ENCODE data around the gene KCNK7. TPM values are rescaled to one million over a fixed set of nuclear protein-coding genes. Genes with fewer than 3 reads are reported as not detected.

The KCNK7 gene
- total RNA-seq, 2 experiments from 2014 or later, result 4.9 to 5.0 TPM

DNA sequence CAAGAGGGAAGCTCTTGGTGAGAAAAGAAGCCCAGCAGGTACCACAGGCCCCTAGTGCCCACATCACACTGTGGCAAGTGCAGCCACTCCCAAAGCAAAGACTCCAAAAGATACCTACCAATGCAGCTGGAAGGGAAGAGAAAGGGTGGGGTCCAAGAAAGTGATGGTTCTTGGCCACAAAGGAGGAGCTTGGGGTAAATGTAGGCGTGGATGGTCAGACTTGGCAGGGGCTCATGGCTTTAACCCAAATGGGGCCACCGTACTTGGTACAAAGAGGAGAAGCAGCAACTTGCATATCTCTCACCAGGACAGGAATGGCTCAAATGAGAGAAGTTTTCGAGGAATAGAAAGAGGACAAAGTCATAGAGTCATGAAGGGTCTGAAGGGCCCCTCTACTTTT is 13.6 kb upstream of the KCNK7 start:
- peaks cover 51% of the 10 kb centered on the region for H3K4me1 ChIP-seq (ENCODE audit: insufficient read depth, low read length)
- H3K36me3 ChIP-seq (ENCODE audit: insufficient read depth, low read length), result peaks cover 69% of the 10 kb centered on the region
- H3K4me1 Mint-ChIP-seq (ENCODE audit: low read depth), result peaks cover 35% of the 10 kb centered on the region
- peaks cover 74% of the 10 kb centered on the region for H3K36me3 Mint-ChIP-seq (ENCODE audit: low read depth)
- peak overlapping the region; percentile 62 for H3K27ac Mint-ChIP-seq
- intact Hi-C loops (cut with DNase I, micrococcal nuclease), result no loop called here
- TF ChIP-seq CTCF (IDR thresholded peaks at IDR 0.05), result no peak
- no peaks in the 10 kb centered on the region for H3K27me3 Mint-ChIP-seq
- no peaks in the 10 kb centered on the region for H3K9me3 Mint-ChIP-seq
- ChIA-PET CTCF (interaction anchor here (1.2 kb wide), 1 partner anchor 14 kb away, joined by 3 read pairs; the partner anchor contains the start of gene KCNK7), POLR2A (interaction anchor here (1.2 kb wide), 1 partner anchor 43 kb away, joined by 3 read pairs; no protein-coding TSS in a partner anchor)
- H3K27ac ChIP-seq (ENCODE audit: low read depth in 1 of 2, low read length in 2 of 2), result no peak overlapping the region
- H3K27me3 ChIP-seq (ENCODE audit: control insufficient read depth in 1 of 2, insufficient read depth in 2 of 2, low read length in 2 of 2), result no peaks in the 10 kb centered on the region
- DNase-seq (no peak), ATAC-seq (ENCODE audit: poor library complexity) (no peak)
- peak overlapping the region; percentile 60 for H3K4me3 Mint-ChIP-seq
- no peak overlapping the region for H3K4me3 ChIP-seq (ENCODE audit: low read length)
- no peaks in the 10 kb centered on the region for H3K9me3 ChIP-seq (ENCODE audit: control insufficient read depth in 1 of 2, insufficient read depth in 1 of 2, low read length in 2 of 2)

DNA sequence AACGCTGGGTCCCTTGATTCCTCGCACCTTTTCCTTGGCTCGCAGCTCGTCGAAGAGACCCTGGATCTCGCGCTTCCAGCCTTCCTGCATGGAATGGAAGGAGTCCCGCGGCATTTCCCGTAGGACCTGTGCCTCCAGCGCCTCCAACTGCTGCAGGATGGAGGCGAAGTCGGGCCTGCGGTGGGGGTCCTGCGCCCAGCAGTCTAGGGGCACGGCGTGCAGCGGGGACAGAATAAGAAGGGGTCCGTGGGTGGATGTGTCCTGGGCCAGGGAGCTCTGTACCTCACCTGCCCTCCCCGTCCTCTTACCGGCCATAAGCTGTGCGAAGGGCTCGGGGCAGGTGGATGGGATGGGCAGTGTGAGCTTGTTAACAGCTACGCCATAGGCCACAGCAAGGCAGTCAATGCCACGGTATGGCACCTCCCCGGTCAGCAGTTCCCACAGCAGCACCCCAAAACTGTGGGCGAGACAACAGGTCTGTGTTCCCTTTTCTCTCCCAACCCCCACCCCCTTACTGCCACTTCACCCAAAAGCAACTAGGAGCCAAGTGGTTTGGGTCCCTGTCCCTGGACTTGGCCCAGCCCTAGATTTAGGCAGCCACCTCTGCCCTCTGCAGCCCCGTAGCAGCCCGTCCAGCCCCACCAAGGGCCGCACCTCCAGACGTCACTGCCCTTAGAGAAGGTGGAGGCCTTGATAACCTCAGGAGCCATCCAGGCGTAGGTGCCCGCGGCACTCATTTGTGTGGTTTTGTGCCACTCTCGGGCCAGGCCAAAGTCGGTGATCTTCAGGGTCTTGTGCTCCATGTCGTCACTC is 12.2 kb upstream of the KCNK7 start:
- intact Hi-C loops (cut with DNase I, micrococcal nuclease), result no loop called here
- DNase-seq, result no peak
- Histone ChIP-seq H3K9me3 (ENCODE audit: control insufficient read depth in 1 of 2, insufficient read depth in 1 of 2, low read length in 2 of 2) (no peaks in the 10 kb centered on the region), H3K36me3 (ENCODE audit: insufficient read depth, low read length) (peaks cover 79% of the 10 kb centered on the region), H3K27me3 (ENCODE audit: control insufficient read depth in 1 of 2, insufficient read depth in 2 of 2, low read length in 2 of 2) (no peaks in the 10 kb centered on the region), H3K4me3 (ENCODE audit: low read length) (no peak overlapping the region), H3K4me1 (ENCODE audit: insufficient read depth, low read length) (peaks cover 39% of the 10 kb centered on the region), H3K27ac (ENCODE audit: low read depth in 1 of 2, low read length in 2 of 2) (no peak overlapping the region)
- POLR2A ChIA-PET, result no interaction called here
- peak overlapping the region; percentile 38 for H3K4me3 Mint-ChIP-seq
- CTCF ChIA-PET, result no interaction called here
- H3K9me3 Mint-ChIP-seq, result no peaks in the 10 kb centered on the region
- no peak for ATAC-seq (ENCODE audit: poor library complexity)
- no peak overlapping the region for H3K27ac Mint-ChIP-seq
- H3K4me1 Mint-ChIP-seq (ENCODE audit: low read depth), result peaks cover 31% of the 10 kb centered on the region
- H3K36me3 Mint-ChIP-seq (ENCODE audit: low read depth), result peaks cover 85% of the 10 kb centered on the region
- H3K27me3 Mint-ChIP-seq, result no peaks in the 10 kb centered on the region
- TF ChIP-seq CTCF (IDR thresholded peaks at IDR 0.05), result no peak

- H3K27me3 ChIP-seq (ENCODE audit: control insufficient read depth in 1 of 2, insufficient read depth in 2 of 2, low read length in 2 of 2), result no peaks in the 10 kb centered on the region
- H3K4me3 Mint-ChIP-seq, result no peak overlapping the region
- H3K27ac ChIP-seq (ENCODE audit: low read depth in 1 of 2, low read length in 2 of 2), result no peak overlapping the region
- ChIA-PET POLR2A (no interaction called here), CTCF (interaction anchor here (0.7 kb wide), 1 partner anchor 13 kb away, joined by 3 read pairs; no protein-coding TSS in a partner anchor)
- no peaks in the 10 kb centered on the region for H3K9me3 Mint-ChIP-seq
- no peak overlapping the region for H3K4me3 ChIP-seq (ENCODE audit: low read length)
- ATAC-seq (ENCODE audit: poor library complexity) (peak; percentile 52), DNase-seq (peak in 1 of 14 experiments; percentile 57)
- H3K9me3 ChIP-seq (ENCODE audit: control insufficient read depth in 1 of 2, insufficient read depth in 1 of 2, low read length in 2 of 2), result no peaks in the 10 kb centered on the region
- peaks cover 74% of the 10 kb centered on the region for H3K36me3 ChIP-seq (ENCODE audit: insufficient read depth, low read length)
- no peak overlapping the region for H3K27ac Mint-ChIP-seq
- peaks cover 31% of the 10 kb centered on the region for H3K4me1 ChIP-seq (ENCODE audit: insufficient read depth, low read length)
- no peak for TF ChIP-seq CTCF (IDR thresholded peaks at IDR 0.05)
- no peaks in the 10 kb centered on the region for H3K27me3 Mint-ChIP-seq
- H3K36me3 Mint-ChIP-seq (ENCODE audit: low read depth), result peaks cover 79% of the 10 kb centered on the region
- intact Hi-C loops (cut with DNase I, micrococcal nuclease), result no loop called here
- H3K4me1 Mint-ChIP-seq (ENCODE audit: low read depth), result peaks cover 25% of the 10 kb centered on the region
These were observed 11.4 kb upstream of the KCNK7 start for GRCh38 chr11:65606876-65607613.
